RWPE2 (cell line): ENCODE measurements around the gene AP2B1.
A peak's percentile ranks its signal among the peaks of the same experiment; 100 is the strongest.

Experiments used
- ATAC-seq: fragments of 200-7000 bp; cut with Tn5 transposase; 3 replicates; pipeline ENCODE4 v1.9.1; 2021; ENCODE audit warnings: low read depth
- DNase-seq: peaks from one replicate; pipeline ENCODE4 v3.0.0-alpha.2; 2020; ENCODE audit warnings: low spot score
- H3K27ac ChIP-seq: fragments of 450-650 bp; 2 replicates; pipeline ENCODE4 v1.5.1; 2017; ENCODE audit warnings: mild to moderate bottlenecking; ENCODE audit not compliant: poor library complexity, severe bottlenecking
- H3K27me3 ChIP-seq: fragments of 250-450 bp; sonication (Bioruptor Pico); 2 replicates; pipeline ENCODE4 v1.5.1; 2021; ENCODE audit warnings: mild to moderate bottlenecking, moderate library complexity; ENCODE audit not compliant: insufficient read depth, poor library complexity, severe bottlenecking
- H3K36me3 ChIP-seq: fragments of 250-450 bp; sonication (Bioruptor Pico); 2 replicates; pipeline ENCODE4 v1.5.1; 2020; ENCODE audit warnings: low read depth, mild to moderate bottlenecking, moderate library complexity
- H3K4me1 ChIP-seq: fragments of 250-450 bp; sonication (Bioruptor Pico); 2 replicates; pipeline ENCODE4 v1.5.1; 2021; ENCODE audit warnings: mild to moderate bottlenecking, moderate library complexity; ENCODE audit not compliant: insufficient read depth, poor library complexity, severe bottlenecking
- H3K4me3 ChIP-seq: fragments of 250-450 bp; sonication (Bioruptor Pico); 2 replicates; pipeline ENCODE4 v1.5.1; 2021; ENCODE audit warnings: mild to moderate bottlenecking, moderate library complexity; ENCODE audit not compliant: severe bottlenecking
- H3K9me3 ChIP-seq: fragments of 250-450 bp; sonication (Bioruptor Pico); 2 replicates; pipeline ENCODE4 v1.5.1; 2021; ENCODE audit warnings: mild to moderate bottlenecking, moderate library complexity; ENCODE audit not compliant: severe bottlenecking
- TF ChIP-seq, protein P1 (sequence below): fragments of 450-650 bp; IDR thresholded peaks from one replicate; pipeline ENCODE4 v1.5.1; 2017; ENCODE audit warnings: mild to moderate bottlenecking, moderate library complexity; ENCODE audit not compliant: poor library complexity, severe bottlenecking

Gene AP2B1

GRCh38 chr17:35726127-35726952, 139.2 kb downstream of the AP2B1 start:
- Histone ChIP-seq H3K27ac (peak overlapping the region; percentile 12), H3K9me3 (no peaks in the 10 kb centered on the region), H3K4me1 (no peaks in the 10 kb centered on the region), H3K4me3 (no peak overlapping the region), H3K36me3 (peaks cover 41% of the 10 kb centered on the region), H3K27me3 (no peaks in the 10 kb centered on the region)
- TF ChIP-seq, protein P1, sequence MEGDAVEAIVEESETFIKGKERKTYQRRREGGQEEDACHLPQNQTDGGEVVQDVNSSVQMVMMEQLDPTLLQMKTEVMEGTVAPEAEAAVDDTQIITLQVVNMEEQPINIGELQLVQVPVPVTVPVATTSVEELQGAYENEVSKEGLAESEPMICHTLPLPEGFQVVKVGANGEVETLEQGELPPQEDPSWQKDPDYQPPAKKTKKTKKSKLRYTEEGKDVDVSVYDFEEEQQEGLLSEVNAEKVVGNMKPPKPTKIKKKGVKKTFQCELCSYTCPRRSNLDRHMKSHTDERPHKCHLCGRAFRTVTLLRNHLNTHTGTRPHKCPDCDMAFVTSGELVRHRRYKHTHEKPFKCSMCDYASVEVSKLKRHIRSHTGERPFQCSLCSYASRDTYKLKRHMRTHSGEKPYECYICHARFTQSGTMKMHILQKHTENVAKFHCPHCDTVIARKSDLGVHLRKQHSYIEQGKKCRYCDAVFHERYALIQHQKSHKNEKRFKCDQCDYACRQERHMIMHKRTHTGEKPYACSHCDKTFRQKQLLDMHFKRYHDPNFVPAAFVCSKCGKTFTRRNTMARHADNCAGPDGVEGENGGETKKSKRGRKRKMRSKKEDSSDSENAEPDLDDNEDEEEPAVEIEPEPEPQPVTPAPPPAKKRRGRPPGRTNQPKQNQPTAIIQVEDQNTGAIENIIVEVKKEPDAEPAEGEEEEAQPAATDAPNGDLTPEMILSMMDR: no peak
- ATAC-seq: peak; percentile 64
- DNase-seq: no peak

DNA sequence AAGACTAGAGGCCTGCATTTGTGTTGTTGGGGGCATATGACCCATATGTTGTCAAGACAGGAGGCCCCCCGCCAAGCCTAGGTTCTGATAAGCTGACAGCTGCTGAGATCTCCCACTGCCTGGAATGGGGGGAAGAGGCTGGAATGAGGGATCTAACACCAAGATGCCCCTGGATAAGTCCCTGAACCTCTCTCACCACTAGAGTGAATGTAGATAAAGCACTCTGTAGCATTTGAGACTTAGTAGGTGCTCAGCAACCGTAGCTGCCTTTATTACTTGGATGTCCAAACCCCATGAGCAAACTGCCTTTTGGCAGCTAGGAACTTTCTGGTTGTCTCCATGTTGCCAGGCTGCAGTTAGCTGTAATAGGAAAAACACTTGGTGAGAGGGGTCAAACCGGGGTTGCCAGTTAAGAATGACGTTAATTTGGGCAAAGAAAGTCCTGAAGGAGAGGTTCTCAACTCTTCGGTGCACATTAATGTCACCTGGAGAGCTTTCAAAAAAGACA, 139.9 kb downstream of the AP2B1 start:
- Histone ChIP-seq H3K4me1 (no peaks in the 10 kb centered on the region), H3K36me3 (peaks cover 34% of the 10 kb centered on the region), H3K27ac (peak overlapping the region; percentile 12), H3K9me3 (no peaks in the 10 kb centered on the region), H3K4me3 (no peak overlapping the region), H3K27me3 (no peaks in the 10 kb centered on the region)
- ATAC-seq (no peak), DNase-seq (no peak)
- TF ChIP-seq, protein P1: no peak

DNA sequence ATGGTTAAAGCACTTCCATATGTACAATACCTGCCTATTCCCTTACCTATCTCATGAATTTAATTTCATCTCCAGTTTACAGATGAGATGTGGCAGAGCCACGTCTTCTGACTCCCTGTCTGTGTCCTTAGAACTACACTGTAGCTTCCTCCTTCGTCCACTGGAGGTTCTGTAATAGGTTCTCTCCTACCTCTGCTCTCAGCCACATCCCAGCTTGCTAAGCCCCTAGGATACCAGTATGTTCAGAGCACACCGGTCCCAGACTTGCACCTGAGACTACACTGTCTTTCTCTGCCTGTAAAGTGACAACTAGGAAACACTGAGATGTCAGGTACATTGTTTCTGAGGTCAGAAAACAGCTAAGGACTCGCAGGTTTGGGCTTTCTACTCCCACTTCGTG, 140.5 kb downstream of the AP2B1 start:
- Histone ChIP-seq H3K27me3 (no peaks in the 10 kb centered on the region), H3K27ac (no peak overlapping the region), H3K4me1 (no peaks in the 10 kb centered on the region), H3K36me3 (peaks cover 28% of the 10 kb centered on the region), H3K9me3 (no peaks in the 10 kb centered on the region), H3K4me3 (no peak overlapping the region)
- TF ChIP-seq, protein P1: no peak
- ATAC-seq: no peak
- no peak for DNase-seq

DNA sequence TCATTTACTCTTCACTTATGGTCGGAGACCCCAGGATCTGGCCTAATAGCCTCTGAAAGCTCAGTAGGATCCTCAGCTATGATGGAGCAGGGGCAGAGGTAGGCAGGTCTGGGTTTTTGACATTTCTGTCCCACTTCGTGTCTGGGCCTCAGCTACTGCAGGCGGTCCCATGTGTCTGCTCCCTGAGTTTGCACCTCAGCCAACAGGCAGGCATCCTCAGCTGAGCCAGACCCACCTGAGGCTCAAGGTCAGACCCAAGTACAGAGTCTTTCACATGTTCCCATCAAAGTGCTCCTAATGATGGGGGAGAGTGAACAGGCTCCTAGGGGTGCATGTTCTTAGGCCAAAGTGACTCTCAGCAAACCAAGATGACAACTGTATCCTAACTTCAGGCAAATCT, 141.4 kb downstream of the AP2B1 start:
- H3K27ac ChIP-seq: no peak overlapping the region
- no peaks in the 10 kb centered on the region for H3K4me1 ChIP-seq
- DNase-seq (no peak), ATAC-seq (no peak)
- H3K4me3 ChIP-seq: no peak overlapping the region
- TF ChIP-seq, protein P1: no peak
- H3K36me3 ChIP-seq: peaks cover 18% of the 10 kb centered on the region
- H3K27me3 ChIP-seq: no peaks in the 10 kb centered on the region
- no peaks in the 10 kb centered on the region for H3K9me3 ChIP-seq

- no peak overlapping the region for H3K27ac ChIP-seq
- H3K36me3 ChIP-seq: peaks cover 10% of the 10 kb centered on the region
- no peaks in the 10 kb centered on the region for H3K27me3 ChIP-seq
- no peaks in the 10 kb centered on the region for H3K9me3 ChIP-seq
- TF ChIP-seq, protein P1: no peak
- no peak overlapping the region for H3K4me3 ChIP-seq
- DNase-seq: no peak
- H3K4me1 ChIP-seq: no peaks in the 10 kb centered on the region
- no peak for ATAC-seq
Observed at GRCh38 chr17:35729405-35729833, 142.3 kb downstream of the AP2B1 start.
